ENCODE measurements around the gene PDE4B. TPM values are rescaled to one million over a fixed set of nuclear protein-coding genes. Genes with fewer than 3 reads are reported as not detected.
"Not testable (repeated sequence)": the region's sequence is repeated elsewhere in the genome, so short reads cannot be mapped to it uniquely, and the experiment has no call there.

Gene PDE4B
- total and polyA plus RNA-seq, 12 donors = 2.0 to 63.2 (median 15.3) TPM

DNA sequence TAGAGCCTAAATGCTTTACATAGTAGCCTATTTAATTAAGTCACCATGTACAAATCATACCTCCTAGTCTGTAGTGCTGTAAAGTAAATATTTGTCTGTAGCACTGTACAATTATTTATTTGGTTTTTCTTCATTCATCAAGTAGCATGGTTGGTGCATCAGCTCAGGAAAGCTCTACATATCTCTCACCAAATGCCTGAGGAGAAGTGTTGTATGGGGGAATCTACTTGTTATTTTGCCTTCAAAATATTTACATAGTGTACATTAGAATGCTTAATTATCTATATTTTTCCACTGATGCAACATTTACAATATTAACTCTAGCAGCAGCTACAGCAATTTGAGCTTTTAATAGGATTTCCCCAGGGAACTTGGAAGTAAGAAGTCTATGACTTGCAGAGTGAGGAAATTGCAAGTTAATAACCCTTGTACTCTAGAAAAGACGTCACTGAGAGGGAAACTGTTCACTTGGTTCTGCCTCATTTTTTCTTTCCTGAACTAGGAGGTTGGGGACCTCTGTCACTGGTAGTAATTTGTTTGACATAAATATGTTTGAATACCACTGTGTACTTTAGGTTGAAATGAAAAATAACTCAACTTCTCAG lies 207.4 kb downstream of the PDE4B start:
- Histone ChIP-seq H3K9me3 (no peaks in the 10 kb centered on the region), H3K4me3 (no peak overlapping the region), H3K4me1 (no peaks in the 10 kb centered on the region), H3K27ac (no peak overlapping the region), H3K27me3 (peaks cover 0 to 25% (median 0%) of the 10 kb centered on the region in 7 donors), H3K36me3 (no peaks in the 10 kb centered on the region)
- intact Hi-C loops (cut with DNase I) = no loop called here
- TF ChIP-seq, protein P1, sequence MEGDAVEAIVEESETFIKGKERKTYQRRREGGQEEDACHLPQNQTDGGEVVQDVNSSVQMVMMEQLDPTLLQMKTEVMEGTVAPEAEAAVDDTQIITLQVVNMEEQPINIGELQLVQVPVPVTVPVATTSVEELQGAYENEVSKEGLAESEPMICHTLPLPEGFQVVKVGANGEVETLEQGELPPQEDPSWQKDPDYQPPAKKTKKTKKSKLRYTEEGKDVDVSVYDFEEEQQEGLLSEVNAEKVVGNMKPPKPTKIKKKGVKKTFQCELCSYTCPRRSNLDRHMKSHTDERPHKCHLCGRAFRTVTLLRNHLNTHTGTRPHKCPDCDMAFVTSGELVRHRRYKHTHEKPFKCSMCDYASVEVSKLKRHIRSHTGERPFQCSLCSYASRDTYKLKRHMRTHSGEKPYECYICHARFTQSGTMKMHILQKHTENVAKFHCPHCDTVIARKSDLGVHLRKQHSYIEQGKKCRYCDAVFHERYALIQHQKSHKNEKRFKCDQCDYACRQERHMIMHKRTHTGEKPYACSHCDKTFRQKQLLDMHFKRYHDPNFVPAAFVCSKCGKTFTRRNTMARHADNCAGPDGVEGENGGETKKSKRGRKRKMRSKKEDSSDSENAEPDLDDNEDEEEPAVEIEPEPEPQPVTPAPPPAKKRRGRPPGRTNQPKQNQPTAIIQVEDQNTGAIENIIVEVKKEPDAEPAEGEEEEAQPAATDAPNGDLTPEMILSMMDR (IDR thresholded peaks at IDR 0.05) = no peak
- ATAC-seq = no peak
- DNase-seq = no peak
- 17 to 32% methylated on average over 1 of the region's 1 CpG for WGBS, 2 donors

DNA sequence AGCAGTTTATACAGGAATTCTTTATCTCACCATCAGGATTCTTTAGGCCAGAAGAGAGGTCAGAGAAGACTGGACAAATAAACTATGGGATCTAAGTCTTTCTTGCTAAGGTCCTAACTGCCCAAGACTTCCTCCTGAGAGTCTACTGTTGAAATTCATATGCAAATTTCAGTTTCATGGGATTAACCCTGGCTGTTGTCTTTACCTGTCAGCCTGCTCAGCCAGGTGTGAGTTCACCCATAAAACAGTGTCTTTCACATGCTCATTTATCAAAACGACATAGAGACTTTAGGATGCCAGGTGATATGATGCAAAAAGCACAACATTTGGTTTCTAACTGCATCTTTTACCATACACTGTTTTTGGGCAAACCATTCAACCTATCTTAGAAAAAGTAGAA lies 211.0 kb downstream of the PDE4B start:
- peaks cover 0 to 10% (median 0%) of the 10 kb centered on the region in 7 donors for H3K27me3 ChIP-seq
- no peaks in the 10 kb centered on the region for H3K36me3 ChIP-seq
- 10 to 27% methylated on average over 1 of the region's 1 CpG for WGBS, 2 donors
- TF ChIP-seq, protein P1 (IDR thresholded peaks at IDR 0.05) = no peak
- DNase-seq (no peak), ATAC-seq (no peak)
- no peaks in the 10 kb centered on the region for H3K4me1 ChIP-seq
- intact Hi-C loops (cut with DNase I) = no loop called here
- no peaks in the 10 kb centered on the region for H3K9me3 ChIP-seq
- no peak overlapping the region for H3K4me3 ChIP-seq
- H3K27ac ChIP-seq = no peak overlapping the region

DNA sequence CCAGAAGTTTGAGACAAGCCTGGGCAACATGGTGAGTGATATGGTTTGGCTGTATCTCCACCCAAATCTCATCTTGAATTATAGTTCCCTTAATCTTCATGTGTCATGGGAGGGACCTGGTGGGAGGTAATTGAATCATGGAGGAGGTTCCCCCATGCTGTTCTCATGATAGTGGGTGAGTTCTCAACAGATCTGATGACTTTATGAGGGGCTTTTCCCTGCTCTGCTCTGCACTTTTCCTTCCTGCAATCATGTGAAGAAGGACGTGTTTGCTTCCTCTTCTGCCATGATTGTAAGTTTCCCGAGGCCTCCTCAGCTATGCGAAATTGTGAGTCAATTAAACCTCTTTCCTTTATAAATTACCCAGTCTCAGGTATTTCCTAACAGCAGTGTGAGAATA lies 213.8 kb downstream of the PDE4B start:
- not testable (repeated sequence) for H3K9me3 ChIP-seq
- 74 to 81% methylated on average over 3 of the region's 3 CpGs for WGBS, 2 donors

DNA sequence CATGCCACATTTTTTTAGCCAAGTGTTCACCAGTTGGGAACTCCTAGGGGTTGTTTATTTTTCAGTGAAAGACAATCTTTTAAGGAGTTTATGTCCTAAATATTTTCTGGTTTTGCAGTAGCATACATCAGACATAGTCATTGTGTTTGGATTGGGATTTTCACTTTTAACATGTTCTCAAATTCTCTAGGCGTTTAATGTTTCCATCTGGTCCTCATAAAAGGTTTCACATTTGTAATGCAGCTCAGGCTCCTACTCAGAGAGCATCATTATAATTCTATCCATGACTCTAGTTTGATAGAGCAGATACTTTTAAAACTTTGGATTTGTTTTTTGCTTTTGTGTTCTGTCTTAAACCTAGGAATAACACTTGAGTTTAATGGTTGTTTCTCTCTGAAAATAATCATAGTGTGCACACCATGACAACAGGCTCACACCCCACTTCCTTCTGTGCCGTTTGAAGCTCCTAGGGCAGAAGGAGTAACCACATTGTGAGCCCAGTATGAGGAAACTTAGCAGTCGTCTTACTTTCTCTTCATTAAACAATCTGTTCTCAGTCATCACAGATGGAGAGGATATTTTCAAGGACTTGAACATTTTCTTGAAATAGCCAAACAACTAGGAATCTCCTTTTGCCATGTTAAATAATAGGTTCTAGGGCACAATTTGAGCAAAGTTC lies 219.6 kb downstream of the PDE4B start:
- WGBS, 2 donors = 40 to 46% methylated on average over 3 of the region's 3 CpGs
- intact Hi-C loops (cut with DNase I) = no loop called here

More for the DNA sequence above, 213.8 kb downstream of the PDE4B start:
- ATAC-seq; DNase-seq; H3K4me1 ChIP-seq; H3K27ac ChIP-seq; intact Hi-C loops (cut with DNase I); H3K4me3 ChIP-seq; H3K36me3 ChIP-seq: not testable (repeated sequence)
- H3K27me3 ChIP-seq = peaks cover 0 to 10% (median 0%) of the 10 kb centered on the region in 7 donors

More for the DNA sequence above, 219.6 kb downstream of the PDE4B start:
- no peak for ATAC-seq
- no peaks in the 10 kb centered on the region for H3K9me3 ChIP-seq
- TF ChIP-seq, protein P1 (IDR thresholded peaks at IDR 0.05) = no peak
- H3K4me3 ChIP-seq = no peak overlapping the region
- H3K27ac ChIP-seq = no peak overlapping the region
- no peaks in the 10 kb centered on the region for H3K36me3 ChIP-seq
- H3K4me1 ChIP-seq = no peaks in the 10 kb centered on the region
- no peak for DNase-seq
- peaks cover 0 to 4% (median 0%) of the 10 kb centered on the region in 7 donors for H3K27me3 ChIP-seq
